PC-9 (cell line): ENCODE data around the gene PRRT2.

Experiments
- EZH2 ChIP-seq: fragments of 200-600 bp; sonication (generic); IDR thresholded peaks from 2 replicates; pipeline ENCODE4 v1.8.0; 2017; ENCODE audit warnings: antibody characterized with exemption, low read depth
- TF ChIP-seq, protein P1 (sequence below): fragments of 200-600 bp; sonication (generic); conservative IDR thresholded peaks from 2 replicates; pipeline ENCODE4 v1.6.1; 2017; ENCODE audit warnings: mixed run types, antibody characterized with exemption, mild to moderate bottlenecking, moderate library complexity

DNA sequence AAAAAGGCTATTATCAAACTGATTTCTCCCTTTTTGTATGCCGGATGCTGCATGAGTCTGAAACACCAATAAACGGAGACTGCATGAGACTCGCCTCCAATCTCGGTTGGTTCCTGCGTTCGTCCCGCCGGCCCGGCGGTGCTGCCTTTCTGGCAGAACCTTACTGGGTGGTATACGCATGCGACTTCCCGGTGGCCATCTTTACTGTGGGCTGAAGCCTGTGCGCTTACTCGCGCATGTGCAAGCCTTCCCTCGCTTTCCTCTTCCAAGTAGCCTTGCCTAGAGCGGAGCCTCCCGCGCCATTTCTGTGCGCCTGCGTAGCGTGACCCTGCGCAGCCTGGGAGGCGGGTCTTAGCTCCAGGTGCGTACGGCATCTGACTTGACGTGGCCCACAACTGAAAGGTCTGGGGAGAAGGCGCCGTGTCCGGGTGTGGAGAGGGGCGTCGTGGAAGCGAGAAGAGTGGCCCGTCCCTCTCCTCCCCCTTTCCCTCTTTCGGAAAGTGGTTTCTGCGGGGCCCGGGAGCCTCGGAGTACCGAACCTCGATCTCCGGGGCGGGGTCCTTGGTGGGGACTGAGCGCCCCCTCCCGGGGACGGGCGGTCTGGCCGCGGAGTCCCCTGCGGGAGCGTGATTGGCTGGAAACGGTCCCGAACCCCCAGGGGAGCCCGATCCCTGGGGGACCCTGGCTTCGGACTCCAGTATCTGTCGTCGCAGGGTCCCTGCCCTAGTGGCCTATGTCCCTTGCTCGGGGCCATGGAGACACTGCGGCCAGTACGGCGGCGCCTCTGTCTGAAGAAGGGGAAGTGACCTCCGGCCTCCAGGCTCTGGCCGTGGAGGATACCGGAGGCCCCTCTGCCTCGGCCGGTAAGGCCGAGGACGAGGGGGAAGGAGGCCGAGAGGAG, 4.0 kb downstream of the PRRT2 start, which contains the start of gene PAGR1:
- TF ChIP-seq, protein P1, sequence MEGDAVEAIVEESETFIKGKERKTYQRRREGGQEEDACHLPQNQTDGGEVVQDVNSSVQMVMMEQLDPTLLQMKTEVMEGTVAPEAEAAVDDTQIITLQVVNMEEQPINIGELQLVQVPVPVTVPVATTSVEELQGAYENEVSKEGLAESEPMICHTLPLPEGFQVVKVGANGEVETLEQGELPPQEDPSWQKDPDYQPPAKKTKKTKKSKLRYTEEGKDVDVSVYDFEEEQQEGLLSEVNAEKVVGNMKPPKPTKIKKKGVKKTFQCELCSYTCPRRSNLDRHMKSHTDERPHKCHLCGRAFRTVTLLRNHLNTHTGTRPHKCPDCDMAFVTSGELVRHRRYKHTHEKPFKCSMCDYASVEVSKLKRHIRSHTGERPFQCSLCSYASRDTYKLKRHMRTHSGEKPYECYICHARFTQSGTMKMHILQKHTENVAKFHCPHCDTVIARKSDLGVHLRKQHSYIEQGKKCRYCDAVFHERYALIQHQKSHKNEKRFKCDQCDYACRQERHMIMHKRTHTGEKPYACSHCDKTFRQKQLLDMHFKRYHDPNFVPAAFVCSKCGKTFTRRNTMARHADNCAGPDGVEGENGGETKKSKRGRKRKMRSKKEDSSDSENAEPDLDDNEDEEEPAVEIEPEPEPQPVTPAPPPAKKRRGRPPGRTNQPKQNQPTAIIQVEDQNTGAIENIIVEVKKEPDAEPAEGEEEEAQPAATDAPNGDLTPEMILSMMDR: peak; percentile 94
- TF ChIP-seq EZH2: no peak
